GM23338 (cell line): ENCODE data around the gene AKNA. TPM values are rescaled to one million over a fixed set of nuclear protein-coding genes. Genes with fewer than 3 reads are reported as not detected.

Experiments
- CTCF ChIP-seq, 2 experiments: fragments of 200-600 bp in 1 of 2; sonication (generic) in 1 of 2; conservative IDR thresholded peaks; 2 replicates each; pipeline versions ENCODE4 v1.5.1 to v1.6.1; 2016 to 2017; ENCODE audit warnings: antibody characterized with exemption in 2 of 2, low read depth in 2 of 2, mild to moderate bottlenecking in 2 of 2, moderate library complexity in 1 of 2
- ZNF331 ChIP-seq: fragments of 250-450 bp; sonication (Bioruptor Pico); IDR thresholded peaks from 2 replicates; pipeline ENCODE4 v1.5.0; 2020; ENCODE audit warnings: low read depth, mild to moderate bottlenecking, moderate library complexity
- ZNF462 ChIP-seq: fragments of 250-450 bp; sonication (Bioruptor Pico); IDR thresholded peaks from 2 replicates; pipeline ENCODE4 v1.5.0; 2020; ENCODE audit warnings: mild to moderate bottlenecking, moderate library complexity
- polyA plus RNA-seq: library from polyadenylated mRNA; unstranded; fragments of >200 nt; fragmentation: Nextera tagmentation; extraction: Ambion mirVana; gene quantifications from 2 replicates; pipeline ENCODE4 v1.2.1, GENCODE V29; 2016
- total RNA-seq: library from RNA; depleted of rRNA; stranded (reverse); fragments of >200 nt; shearing (Covaris generic); gene quantifications from 2 replicates; pipeline ENCODE4 v1.2.3, GENCODE V29; 2014

AKNA gene
- total and polyA plus RNA-seq, 2 experiments from 2014 or later = 9.0 to 28.1 TPM

- TF ChIP-seq ZNF462 (CRISPR knock-in tag) (no peak), CTCF (conservative IDR thresholded peaks at IDR 0.05; ENCODE audit: low read depth in 2 of 2) (no peak), ZNF331 (no peak)
Measured at GRCh38 chr9:114311571-114312512, 75.9 kb downstream of the AKNA start (continued).
